Activated T-cell treated with anti-CD3 and anti-CD28 coated beads, Interleukin-2, amount 50 U/mL, for 1 hour (primary cell): ENCODE data around the gene NACAD.

Source experiments
- DNase-seq: peaks from one replicate; pipeline ENCODE4 v3.0.0-alpha.2; 2020

The NACAD gene

GRCh38 chr7:45073786-45074527 is 14.8 kb downstream of the NACAD start:
- no peak for DNase-seq

GRCh38 chr7:45073031-45073785 is 15.6 kb downstream of the NACAD start:
- DNase-seq, result no peak

GRCh38 chr7:45072131-45073030 is 16.4 kb downstream of the NACAD start:
- no peak for DNase-seq

- DNase-seq, result no peak
These were observed 17.2 kb downstream of the NACAD start for GRCh38 chr7:45071528-45071927.

- no peak for DNase-seq
These were observed 18.5 kb downstream of the NACAD start for GRCh38 chr7:45070254-45070642.

GRCh38 chr7:45069444-45070253 is 19.1 kb downstream of the NACAD start:
- DNase-seq, result no peak

- DNase-seq, result no peak
These were observed 20.3 kb downstream of the NACAD start for GRCh38 chr7:45068236-45069023.

GRCh38 chr7:45067582-45067981 is 21.2 kb downstream of the NACAD start:
- DNase-seq, result no peak

- DNase-seq, result no peak
These were observed 22.4 kb downstream of the NACAD start for GRCh38 chr7:45066409-45066808.

- DNase-seq, result no peak
These were observed 23.5 kb downstream of the NACAD start for GRCh38 chr7:45065031-45065995.

GRCh38 chr7:45064047-45064725 is 24.6 kb downstream of the NACAD start:
- DNase-seq, result no peak

- peak; percentile 8 for DNase-seq
These were observed 26.9 kb downstream of the NACAD start for GRCh38 chr7:45061806-45062425.

GRCh38 chr7:45061352-45061751 is 27.4 kb downstream of the NACAD start:
- peak; percentile 10 for DNase-seq

- DNase-seq, result no peak
These were observed 28.5 kb downstream of the NACAD start for GRCh38 chr7:45060295-45060694.

GRCh38 chr7:45057878-45058277 is 30.9 kb downstream of the NACAD start:
- peak; percentile 6 for DNase-seq

GRCh38 chr7:45055594-45056219 is 33.1 kb downstream of the NACAD start:
- DNase-seq, result no peak

- no peak for DNase-seq
These were observed 33.8 kb downstream of the NACAD start for GRCh38 chr7:45055016-45055415.

GRCh38 chr7:45054442-45054841 is 34.3 kb downstream of the NACAD start:
- DNase-seq, result peak; percentile 15

- DNase-seq, result no peak
These were observed 34.8 kb downstream of the NACAD start for GRCh38 chr7:45053941-45054340.
